KMS-11 (cell line): ENCODE measurements around the gene TCAP.

ENCODE experiments used
- H2AFZ ChIP-seq: fragments of 200-600 bp; sonication (generic); 2 replicates; pipeline ENCODE4 v1.6.1; 2016; ENCODE audit warnings: antibody characterized with exemption, mixed run types, low read depth
- H3K27ac ChIP-seq: fragments of 200-600 bp; sonication (generic); 2 replicates; pipeline ENCODE4 v1.6.1; 2016; ENCODE audit warnings: mild to moderate bottlenecking, mixed run types
- H3K27me3 ChIP-seq: fragments of 200-600 bp; sonication (generic); 2 replicates; pipeline ENCODE4 v1.6.1; 2017; ENCODE audit warnings: mild to moderate bottlenecking, low read depth, mixed run types, moderate library complexity; ENCODE audit not compliant: insufficient read depth
- H3K36me3 ChIP-seq: fragments of 200-600 bp; sonication (generic); 2 replicates; pipeline ENCODE4 v1.6.1; 2017; ENCODE audit warnings: mild to moderate bottlenecking, mixed run types; ENCODE audit not compliant: insufficient read depth
- H3K4me1 ChIP-seq: fragments of 200-600 bp; sonication (generic); 2 replicates; pipeline ENCODE4 v1.6.1; 2016; ENCODE audit warnings: mild to moderate bottlenecking, low read depth, mixed run types; ENCODE audit not compliant: poor library complexity, severe bottlenecking
- H3K4me2 ChIP-seq: fragments of 200-600 bp; sonication (generic); 2 replicates; pipeline ENCODE4 v1.7.0; 2016; ENCODE audit warnings: mild to moderate bottlenecking, mixed run types
- H3K4me3 ChIP-seq: fragments of 200-600 bp; sonication (generic); IDR thresholded peaks from 2 replicates; pipeline ENCODE4 v1.6.1; 2017; ENCODE audit warnings: low read depth, low read length, mixed read lengths; ENCODE audit not compliant: insufficient read depth
- H3K79me2 ChIP-seq: fragments of 200-600 bp; sonication (generic); 2 replicates; pipeline ENCODE4 v1.6.1; 2016; ENCODE audit warnings: low read depth, mixed run types; ENCODE audit not compliant: insufficient read depth
- H3K9ac ChIP-seq: fragments of 200-600 bp; sonication (generic); 2 replicates; pipeline ENCODE4 v1.6.1; 2016; ENCODE audit warnings: mild to moderate bottlenecking, mixed run types
- H4K20me1 ChIP-seq: fragments of 200-600 bp; sonication (generic); 2 replicates; pipeline ENCODE4 v1.6.1; 2016; ENCODE audit warnings: mild to moderate bottlenecking, mixed run types; ENCODE audit not compliant: insufficient read depth
- CTCF ChIP-seq: fragments of 200-600 bp; sonication (generic); conservative IDR thresholded peaks from 2 replicates; pipeline ENCODE4 v1.6.1; 2017; ENCODE audit warnings: low read depth, mild to moderate bottlenecking, antibody characterized with exemption, low read length, moderate library complexity, mixed read lengths

Gene TCAP

GRCh38 chr17:39662551-39663339, 2.4 kb upstream of the TCAP start:
- H3K4me1 ChIP-seq: no peaks in the 10 kb centered on the region
- no peak for TF ChIP-seq CTCF
- no peak overlapping the region for H3K27ac ChIP-seq
- no peaks in the 10 kb centered on the region for H4K20me1 ChIP-seq
- H3K79me2 ChIP-seq: no peaks in the 10 kb centered on the region
- no peak overlapping the region for H3K4me2 ChIP-seq
- no peaks in the 10 kb centered on the region for H3K27me3 ChIP-seq
- no peak overlapping the region for H3K4me3 ChIP-seq
- no peak overlapping the region for H2AFZ ChIP-seq
- H3K36me3 ChIP-seq: no peaks in the 10 kb centered on the region
- no peak overlapping the region for H3K9ac ChIP-seq

GRCh38 chr17:39663340-39663687, 1.8 kb upstream of the TCAP start:
- Histone ChIP-seq H3K4me3 (no peak overlapping the region), H3K4me1 (no peaks in the 10 kb centered on the region), H2AFZ (no peak overlapping the region), H3K9ac (no peak overlapping the region), H3K4me2 (no peak overlapping the region), H3K27ac (no peak overlapping the region), H3K79me2 (no peaks in the 10 kb centered on the region), H4K20me1 (no peaks in the 10 kb centered on the region), H3K27me3 (no peaks in the 10 kb centered on the region), H3K36me3 (no peaks in the 10 kb centered on the region)
- TF ChIP-seq CTCF: no peak

- Histone ChIP-seq H3K9ac (no peak overlapping the region), H3K4me3 (no peak overlapping the region), H3K27ac (no peak overlapping the region)
Measured at GRCh38 chr17:39663688-39664580, 1.2 kb upstream of the TCAP start.

More at GRCh38 chr17:39663688-39664580, 1.2 kb upstream of the TCAP start:
- Histone ChIP-seq H3K4me2 (no peak overlapping the region), H3K36me3 (no peaks in the 10 kb centered on the region), H2AFZ (no peak overlapping the region), H3K4me1 (no peaks in the 10 kb centered on the region), H3K79me2 (no peaks in the 10 kb centered on the region), H3K27me3 (peaks cover 4% of the 10 kb centered on the region; the same call in 1 of the 2 replicates), H4K20me1 (no peaks in the 10 kb centered on the region)
- TF ChIP-seq CTCF: no peak
